ENCODE data around the gene NOC3L.
"Not testable (repeated sequence)": the region's sequence is repeated elsewhere in the genome, so short reads cannot be mapped to it uniquely, and the experiment has no call there.

The NOC3L gene

DNA sequence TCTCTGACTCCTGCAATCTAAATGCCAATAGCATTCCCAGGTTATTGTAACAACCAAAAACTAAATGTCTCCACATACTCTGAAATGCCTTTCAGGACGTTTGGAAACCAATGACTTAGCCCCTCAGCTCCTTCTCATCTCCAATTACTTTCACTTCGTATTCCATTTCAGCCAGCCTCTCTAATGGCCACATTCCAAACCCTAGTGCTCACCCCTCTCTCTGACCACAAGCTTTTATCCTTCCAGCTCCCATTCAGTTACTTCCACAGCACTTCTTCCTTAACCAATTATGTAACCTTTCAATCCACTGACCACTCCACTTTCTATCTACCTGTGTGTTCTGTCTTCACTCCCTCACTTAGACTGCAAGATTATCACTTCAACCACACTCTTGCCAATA lies 4.3 kb downstream of the NOC3L start:
- DNase-seq: no peak

DNA sequence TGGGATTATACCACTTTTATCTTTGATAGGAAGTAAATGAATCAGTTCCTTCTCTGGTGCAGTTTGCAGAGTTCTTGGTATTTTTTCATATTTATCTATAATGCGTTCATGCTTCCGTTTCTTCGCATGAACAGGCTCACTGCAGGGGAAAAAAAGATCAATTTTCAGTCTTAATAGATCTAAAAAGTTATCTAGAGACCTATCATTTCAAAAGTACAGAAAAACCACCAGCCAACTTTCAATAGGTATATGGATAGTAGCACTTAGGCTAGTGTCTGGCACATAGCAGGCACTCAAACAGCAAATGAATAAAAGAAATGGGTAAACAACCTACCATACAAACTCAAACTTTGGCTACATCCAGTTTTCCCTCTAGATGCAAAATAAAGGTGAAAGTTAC lies 5.5 kb downstream of the NOC3L start:
- DNase-seq: no peak

DNA sequence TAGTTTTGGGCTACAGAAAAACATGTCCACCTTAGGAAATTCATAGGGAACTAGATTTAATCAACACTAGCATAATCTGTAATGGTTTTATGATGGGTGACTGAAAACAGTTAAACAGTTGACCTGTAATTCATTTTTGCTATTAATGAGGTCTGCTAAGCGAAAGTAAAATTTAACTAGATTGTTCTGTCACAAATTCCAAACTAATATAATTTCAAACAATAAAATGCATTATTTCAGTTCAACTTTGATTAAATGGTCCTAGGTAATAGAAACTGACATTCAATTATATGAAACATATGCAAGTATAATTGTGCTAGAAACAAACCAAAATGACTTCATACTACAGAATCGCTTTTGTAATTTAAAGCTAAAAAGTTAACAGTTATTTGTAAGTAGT lies 6.9 kb downstream of the NOC3L start:
- DNase-seq: no peak

DNA sequence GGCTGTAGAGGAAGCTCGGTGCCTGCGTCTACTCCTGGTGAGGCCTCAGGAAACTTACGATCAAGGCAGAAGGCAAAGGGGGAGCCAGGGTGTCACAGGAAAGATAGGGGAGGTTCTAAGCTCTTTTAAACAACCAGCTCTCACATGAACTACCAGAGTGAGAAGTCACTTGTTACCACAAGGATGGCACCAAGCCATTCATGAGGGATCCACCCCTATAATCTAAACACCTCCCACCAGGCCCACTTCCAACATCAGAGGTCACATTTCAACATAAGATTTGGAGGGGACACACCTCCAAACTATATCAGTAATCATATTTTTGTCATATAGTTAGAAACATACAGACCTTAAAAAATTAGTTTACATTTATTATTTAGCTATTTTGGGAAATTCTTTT lies 9.4 kb downstream of the NOC3L start:
- DNase-seq: no peak

DNA sequence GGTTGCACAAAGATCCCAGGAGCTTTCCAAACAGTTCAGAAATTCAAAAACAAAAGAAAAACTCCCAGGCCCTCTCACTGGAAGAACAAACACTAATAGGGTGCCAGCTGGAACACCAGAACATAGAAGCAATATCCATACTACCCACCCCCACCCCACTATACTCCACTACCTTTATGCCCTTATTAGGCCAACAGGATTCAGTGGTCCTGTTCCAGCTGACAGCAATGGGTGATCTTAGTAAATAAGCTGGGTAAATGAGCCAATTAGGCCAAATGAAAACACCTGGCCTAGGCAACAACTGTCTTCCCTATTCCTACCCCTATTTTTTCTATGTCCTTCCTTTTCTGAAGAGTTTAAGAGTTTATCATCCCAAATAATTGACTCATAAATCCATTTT lies 11.7 kb downstream of the NOC3L start:
- no peak for DNase-seq

DNA sequence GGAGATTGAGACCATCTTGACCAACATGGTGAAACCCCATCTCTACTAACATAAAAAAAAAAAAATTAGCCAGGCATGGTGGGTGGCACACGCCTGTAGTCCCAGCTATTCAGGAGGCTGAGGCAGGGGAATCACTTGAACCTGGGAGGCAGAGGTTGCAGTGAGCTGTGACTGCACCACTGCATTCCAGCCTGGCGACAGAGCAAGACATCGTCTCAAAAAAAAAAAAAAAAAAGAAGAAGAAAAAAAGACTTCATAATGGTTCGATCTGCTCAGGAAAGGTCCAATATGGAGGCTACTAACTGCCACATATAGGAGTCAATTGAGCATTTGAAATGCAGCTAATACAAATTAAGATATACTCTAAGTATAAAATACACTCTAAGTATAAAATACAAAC lies 12.2 kb downstream of the NOC3L start:
- not testable (repeated sequence) for DNase-seq

DNA sequence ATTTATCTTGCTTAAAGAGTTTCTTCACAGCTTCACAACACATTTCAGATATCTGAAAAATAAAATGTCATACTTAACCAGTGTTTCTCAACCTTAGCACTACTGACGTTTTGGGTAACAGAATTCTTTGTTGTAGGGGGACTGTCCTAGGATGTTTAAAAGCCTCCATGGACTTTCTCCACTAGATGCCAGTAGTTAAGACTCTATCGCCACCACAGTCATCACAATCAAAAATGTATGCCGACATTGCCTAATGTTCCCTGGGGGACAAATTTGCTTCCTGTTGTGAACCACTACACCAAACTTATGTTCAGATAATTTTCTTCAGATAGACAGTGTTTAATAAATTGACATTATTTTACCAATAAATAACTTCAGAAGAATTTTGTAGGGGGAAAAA lies 13.4 kb downstream of the NOC3L start:
- DNase-seq: no peak

DNA sequence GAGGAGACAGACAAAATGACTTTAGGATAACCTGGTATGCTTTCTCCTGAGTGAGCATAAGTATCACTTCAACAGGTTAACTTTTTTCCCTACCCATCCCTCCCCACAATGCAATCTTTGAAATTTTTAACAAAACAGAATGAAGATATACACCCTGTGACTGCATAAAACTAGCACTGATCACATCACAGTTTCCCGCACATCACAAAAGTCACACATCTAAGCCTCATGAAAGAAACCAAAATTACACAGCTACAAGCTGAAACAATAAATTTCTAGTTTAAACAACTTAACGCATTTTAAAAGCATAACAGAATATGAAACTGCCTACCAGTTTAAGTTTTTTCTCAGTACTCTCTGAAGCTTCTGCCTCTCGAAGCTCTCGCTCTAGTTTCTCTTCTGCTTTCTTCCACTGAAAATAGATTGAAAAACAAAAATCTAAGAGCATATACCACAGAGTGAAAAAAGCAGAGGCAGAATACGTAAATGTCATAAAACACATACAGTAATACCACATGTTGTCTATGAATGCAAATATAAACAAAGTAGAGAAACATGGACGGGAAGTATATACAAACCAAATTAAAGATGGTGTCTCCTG lies 18.1 kb downstream of the NOC3L start:
- no peak for DNase-seq

DNA sequence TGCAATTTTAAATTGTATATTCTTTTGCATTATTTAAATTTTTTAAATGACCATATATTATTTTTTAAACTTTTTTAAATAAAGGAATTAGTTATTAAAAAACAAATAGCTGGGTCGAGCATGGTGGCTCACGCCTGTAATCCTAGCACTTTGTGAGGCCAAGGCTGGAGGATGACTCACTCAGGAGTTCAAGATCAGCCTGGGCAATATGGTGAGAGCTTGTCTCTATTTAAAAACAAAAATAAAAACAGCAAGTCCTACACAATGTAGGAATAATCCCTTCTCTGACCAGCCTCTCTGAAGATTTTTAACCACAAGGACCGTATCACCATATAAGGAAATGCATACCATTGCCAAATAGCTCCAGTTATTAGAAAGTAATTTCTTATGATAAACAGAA lies 19.6 kb downstream of the NOC3L start:
- DNase-seq: no peak

DNA sequence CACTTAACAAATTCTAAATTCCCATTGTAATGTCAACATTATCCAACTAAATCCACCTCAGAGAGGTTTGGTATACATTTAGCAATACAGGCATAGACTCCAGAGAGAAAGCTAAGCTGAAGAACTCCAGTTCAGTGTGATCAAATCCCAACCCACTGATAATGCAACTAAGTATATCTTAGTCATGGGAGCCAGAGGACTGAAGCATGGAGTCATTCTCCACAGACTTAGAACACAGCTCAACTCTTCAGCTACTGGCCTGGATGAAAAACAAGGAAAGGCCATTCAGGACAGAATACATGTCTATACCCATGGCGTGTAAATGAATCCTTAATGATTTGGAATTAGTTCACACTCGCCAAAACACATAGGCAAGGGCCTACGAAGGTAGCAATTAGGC lies 27.9 kb downstream of the NOC3L start:
- no peak for DNase-seq

DNA sequence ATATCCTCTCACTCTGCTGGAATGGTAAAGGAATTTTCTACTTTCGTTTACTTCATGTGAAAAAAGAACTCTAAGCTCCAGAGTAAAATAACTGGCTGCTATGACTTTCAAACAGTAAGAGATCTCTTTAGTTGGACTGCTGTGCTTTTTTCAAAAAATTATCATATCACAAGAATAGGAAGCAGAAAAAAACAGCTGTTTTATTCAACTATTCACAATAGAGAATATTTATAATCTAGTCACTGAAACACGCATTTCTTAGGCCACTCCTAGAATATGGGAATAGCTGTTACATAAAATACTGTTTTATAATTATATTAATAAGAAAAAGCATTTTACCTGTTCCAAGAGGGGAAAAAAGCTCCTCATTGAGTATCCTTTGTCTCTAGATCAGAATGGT lies 29.7 kb downstream of the NOC3L start:
- DNase-seq: no peak

DNA sequence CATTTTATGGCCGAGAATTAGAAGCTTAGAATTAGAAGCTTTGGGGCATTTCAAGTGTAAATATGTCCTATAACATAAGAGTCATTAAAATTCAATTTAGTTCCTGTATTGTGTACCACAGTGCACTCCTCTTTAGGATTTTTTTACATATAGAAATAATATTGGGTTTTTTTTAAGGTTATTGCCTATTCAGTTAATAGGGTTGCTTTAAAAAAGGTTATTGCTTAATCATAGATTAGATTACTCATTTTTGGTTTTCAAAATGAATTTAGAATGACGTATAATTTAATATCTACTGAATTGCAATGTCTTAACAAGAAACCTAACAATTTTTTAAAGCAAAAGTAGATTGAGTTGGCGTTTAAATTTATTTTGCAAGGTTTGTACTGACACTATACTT lies 34.1 kb downstream of the NOC3L start:
- DNase-seq: no peak

DNA sequence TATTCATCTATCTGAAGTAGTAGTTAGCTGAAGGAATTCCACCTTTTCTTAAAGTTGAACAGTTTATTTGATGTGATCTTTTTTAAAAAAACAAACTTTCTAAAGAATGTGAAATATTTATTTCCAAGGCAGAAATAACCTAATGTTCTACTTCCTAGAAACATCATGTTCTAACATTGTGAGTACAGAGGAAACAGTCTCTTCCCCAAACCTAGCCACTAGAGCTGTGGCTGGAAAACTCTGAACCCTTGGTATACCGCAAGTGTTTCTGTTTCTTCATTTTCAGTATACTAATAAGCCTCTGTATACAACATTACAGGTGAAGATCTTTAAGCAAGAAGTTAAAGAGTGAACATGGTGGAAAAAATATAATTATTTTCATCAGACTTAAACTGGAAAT lies 35.1 kb downstream of the NOC3L start:
- DNase-seq: no peak

DNA sequence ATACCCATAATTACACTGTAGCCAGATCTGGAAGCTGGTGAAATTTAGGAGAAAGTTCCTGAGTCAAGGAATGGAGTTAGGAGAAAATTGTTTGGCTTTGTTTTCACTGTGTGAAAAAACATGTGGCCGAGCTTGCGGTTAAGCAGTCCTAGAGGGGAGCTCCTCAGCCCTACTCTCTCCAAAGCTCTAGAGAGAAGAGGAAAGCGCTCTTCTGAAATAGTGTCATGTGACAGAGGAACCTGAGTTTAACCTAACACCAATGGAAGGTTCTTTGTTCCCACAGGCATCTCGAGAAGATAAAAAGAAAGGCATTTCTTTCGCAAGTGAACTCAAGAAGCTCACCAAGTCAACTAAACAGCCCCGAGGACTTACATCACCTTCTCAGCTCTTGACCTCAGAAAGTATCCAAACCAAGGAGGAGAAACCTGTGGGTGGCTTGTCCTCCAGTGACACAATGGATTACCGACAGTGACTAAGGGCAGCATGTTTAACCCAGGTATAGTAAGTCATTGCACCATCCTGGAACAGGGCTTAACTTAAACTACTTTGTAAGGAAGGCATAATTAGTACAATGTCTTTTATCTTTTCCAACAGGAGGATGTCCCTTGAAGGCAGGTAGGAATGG lies 38.0 kb downstream of the NOC3L start:
- DNase-seq: no peak

DNA sequence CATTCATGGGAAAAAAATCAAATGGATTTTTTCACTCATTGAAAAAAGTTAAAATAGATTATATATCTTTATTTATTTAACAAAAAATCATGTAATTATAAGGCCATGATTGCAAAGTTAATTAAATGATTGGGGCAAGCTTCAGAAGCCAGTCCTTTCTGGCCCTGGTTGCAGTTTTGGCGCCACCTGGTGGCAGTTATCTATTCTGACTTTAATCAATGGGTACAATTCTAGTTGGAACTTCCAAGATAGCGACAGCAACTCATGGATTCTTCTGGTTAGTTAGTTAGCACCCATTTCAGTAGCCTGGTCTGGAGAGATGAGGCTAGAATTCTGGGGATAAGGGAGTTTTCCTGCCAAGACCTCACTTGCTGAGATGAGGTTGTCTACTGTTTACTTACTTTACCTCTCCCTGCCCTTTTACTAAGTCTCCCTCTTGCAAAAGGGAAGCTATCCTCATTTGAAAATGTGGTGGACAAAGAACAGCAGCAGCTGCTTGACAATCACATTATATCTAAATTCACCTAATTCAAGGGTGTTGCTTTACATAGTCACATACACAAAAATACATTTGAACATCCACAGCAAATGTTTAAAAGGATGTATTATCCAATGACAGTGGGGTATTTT lies 42.3 kb downstream of the NOC3L start:
- peak; percentile 6 to 52 (median 21) for DNase-seq

DNA sequence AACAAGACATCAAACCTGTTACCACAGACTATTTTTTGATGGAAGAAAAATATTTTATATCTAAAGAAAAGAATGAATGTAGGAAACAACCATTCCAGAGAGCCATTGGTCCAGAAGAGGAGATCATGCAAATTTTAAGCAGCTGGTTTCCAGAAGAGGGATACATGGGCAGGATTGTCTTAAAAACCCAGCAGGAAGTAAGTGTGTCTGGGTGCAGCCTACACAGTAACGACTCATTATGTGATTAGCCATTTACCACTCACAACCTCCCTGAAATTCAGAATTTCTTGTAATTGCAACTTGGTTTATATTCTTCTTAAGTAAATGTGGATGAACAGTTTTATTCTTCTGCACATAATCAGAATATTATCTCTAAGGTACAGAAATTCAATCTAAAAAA lies 46.2 kb downstream of the NOC3L start:
- DNase-seq: no peak

DNA sequence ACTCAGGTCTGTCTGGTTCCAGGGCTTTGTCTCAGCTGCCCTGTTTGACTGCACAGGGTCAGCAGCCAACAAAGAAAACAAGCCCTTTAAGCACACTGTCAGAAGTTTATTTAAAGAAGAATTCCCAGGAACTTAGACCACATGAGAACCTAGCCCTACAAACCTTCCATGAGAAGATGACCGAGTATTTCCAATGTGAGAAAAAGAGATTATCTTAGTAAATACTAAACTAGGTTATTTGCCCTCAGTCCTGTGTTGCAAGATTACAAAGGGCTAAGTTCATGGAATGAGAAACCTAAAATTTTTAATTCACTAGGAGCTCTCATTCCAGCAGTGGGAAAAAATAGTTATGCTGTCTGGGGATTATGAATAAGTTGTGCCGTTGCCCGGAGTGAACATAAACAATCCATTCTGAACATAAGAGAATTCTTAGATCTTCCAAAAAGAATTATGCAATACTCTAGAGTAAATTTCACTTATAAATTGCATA lies 46.7 kb downstream of the NOC3L start:
- no peak for DNase-seq

DNA sequence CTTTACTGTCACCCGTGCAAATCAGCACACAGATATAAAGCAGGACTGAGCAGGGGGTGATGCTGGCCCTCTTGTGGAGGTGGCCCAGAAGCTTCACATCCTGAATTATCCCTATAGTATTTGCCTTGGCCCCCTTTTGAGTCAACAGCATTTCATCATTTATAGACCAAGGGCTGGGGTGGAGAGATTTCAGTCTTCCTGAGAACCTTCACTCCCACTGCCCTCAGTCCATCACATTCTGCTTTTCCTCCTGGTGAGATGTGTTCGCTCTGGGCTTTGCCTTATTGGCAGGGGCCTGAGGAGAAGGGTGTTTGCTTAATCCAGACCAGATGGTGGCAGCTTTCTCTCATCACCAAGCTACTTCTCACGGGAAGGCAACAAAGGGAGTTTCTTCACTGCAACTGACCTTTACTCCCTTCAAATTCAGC lies 47.7 kb downstream of the NOC3L start:
- DNase-seq: no peak

DNA sequence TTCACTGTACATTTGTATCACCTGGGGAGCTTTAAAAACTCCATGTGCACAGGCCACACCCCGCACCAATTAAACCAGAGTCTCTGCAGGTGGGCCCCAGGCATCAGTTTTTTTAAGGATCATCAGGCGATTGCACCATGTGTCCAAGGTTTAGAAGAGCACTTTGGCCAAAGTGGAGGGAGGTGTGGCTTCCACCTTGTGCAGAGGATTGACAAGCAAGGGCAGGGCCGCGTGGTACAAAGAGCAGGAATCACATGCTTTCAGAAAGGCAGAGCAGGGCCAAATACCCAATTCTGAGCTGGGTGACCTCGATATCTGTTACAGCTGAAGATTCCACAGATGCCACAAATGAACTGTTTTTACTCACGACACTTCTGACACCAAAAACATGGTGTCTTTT lies 52.4 kb downstream of the NOC3L start:
- no peak for DNase-seq

DNA sequence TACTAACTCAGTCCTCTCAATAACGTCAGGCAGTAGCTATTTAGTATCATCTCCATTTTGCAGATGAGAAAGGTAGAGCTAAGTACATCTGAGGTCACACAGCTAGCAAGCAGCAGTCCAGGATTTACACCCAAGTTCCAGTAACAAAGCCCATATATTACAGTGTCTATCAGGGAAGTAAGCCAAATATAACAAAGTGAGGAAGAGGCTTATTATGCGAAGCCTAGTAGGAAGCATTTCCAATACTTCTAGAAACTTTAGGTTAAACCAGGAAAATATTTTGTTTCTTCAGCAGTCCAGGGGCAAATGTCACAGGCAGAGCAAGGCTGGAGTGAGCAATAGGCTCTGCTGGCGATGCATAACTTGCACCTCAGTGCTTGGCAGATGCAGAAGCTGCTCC lies 53.9 kb downstream of the NOC3L start:
- DNase-seq: no peak

DNA sequence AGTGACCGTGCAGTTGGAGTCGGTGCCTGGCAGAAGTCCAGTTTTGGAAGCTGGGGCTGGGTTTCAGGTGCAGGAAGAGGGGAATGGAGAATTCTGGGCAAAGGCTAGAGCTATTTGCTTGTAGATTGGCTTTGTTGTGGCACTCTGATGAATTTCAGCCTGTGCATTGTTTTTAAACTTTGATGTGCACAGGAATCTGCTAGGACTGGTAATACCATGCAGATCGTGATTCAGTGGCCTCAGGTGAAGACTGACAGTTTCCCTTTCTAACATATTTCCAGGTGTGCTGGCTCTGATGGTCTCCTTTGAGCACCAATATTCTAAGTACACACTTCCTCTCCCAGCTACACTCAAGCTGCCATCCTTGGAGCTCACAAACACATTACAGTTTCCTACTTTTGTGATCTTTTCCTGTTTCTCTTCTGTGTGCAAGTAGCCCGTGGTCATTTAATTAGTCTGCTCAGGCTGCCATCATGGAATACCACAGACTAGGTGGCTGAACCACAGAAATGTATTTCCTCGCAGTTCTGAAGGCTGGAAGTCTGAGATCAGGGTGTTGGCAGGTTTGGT lies 55.6 kb downstream of the NOC3L start:
- DNase-seq: no peak

DNA sequence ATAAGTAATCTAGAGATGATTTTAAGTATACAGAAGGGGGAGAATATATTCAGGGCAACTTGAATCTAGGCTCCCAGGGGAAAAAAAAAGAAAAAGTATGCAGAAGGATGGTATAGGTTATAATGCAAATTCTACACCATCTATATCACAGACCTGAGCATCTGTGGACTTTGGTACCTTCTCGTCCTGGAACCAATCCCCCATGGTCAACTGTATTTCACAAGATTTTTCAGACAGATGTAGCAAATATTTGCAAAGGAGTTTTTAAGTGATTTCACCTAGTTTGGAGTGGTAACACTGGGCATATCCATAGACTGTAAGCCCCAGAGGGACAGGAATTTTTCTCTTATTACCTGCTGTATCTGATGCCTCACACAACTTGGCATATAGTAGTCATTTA lies 58.8 kb downstream of the NOC3L start:
- no peak for DNase-seq

DNA sequence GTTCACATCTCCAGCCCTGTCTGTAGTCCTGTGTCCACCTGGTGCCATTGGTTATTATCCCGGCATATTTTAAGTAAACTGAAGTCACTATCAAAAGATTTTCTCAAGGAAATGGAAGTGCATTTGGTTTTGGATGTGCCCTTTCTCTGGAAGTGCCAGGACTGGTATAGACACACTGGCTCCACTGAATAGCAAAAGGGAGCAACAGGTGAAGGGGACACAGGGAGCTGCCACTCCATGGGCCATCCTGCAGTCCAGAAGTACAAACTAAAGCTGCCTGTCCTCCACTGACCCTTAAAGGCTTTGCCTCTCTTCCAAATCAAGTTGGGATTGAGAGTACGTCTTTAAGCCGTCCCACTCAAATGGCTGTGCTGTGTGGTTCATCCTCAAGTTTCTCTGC lies 62.7 kb downstream of the NOC3L start:
- DNase-seq: no peak

DNA sequence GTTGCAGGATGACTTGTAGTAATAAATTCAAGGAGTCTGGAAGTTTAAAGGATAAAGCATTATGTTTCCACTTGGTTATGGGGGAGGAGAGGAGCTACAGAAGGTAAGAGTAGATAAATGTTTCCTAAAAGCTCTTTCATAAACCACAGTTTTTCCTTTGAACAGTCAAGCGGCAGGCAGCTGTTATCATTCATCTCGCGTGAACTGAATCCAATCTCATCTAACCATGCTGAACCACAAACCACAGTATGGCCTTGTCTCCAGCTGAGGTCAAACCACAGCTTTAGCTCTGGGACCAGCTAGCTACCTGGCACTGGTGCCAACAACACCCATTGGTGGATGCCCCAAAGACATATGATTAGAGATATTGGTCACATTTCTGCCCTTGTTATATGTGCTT lies 63.3 kb downstream of the NOC3L start:
- DNase-seq: no peak
